ENCODE data around the gene CDH3.
"Not testable (repeated sequence)": the region's sequence is repeated elsewhere in the genome, so short reads cannot be mapped to it uniquely, and the experiment has no call there.

CDH3 gene

DNA sequence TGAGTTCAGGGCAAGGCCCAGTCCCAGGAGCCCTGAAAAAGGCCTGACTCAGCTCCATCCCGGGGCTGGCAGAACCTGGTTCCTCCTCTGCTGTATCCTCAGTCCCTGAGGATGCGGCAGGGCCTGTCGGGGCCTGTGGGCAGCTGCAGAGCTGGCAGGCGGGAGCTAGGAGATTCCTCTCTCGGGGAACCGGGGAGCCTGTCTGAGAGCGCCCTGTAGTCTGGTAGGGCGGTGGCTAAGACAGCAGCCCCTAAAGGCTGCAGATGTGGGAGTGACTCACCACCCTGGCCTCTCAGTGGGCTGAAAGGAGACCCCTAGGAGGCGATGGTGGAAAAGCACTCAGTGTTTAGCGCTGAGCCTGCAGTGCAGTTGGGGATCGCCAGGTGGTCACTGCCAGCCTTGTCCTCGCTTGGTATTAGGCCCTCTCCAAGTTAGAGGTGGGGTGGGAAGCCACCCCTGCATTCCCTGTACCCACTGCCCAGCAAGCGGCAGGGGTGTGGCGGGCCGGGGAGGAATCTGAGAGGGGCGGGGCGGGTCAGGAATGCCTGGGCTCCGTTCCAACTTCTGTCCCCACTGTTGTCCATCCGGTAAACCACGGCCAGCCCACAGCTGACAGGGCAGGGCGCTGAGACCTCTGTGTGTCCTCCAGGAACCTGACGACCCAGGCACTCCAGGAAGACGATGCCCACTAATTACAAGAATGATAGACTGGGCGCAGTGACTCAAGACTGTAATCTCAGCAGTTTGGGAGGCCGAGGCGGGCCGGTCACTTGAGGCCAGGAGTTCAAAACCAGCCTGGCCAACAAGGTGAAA, 62.4 kb downstream of the CDH3 start:
- DNase-seq: peak; percentile 28

DNA sequence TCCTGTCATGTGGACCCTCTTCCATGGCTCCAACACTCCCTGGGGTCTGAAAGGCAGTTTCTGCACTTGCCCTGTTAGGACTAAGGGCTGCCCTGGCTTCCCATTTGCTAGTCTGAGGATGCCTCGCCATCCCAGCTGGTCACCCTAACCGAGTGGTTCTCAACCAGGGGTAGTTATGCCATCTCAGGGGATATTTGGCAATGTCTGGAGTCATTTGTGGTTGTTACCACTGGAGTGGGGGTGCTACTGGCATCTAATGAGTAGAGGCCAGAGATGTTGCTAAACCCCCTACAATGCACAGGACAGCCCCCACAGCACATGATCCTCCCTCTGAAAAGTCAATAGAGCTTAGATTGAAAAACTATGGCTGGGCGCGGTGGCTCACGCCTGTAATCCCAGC, 65.1 kb downstream of the CDH3 start:
- DNase-seq: no peak

DNA sequence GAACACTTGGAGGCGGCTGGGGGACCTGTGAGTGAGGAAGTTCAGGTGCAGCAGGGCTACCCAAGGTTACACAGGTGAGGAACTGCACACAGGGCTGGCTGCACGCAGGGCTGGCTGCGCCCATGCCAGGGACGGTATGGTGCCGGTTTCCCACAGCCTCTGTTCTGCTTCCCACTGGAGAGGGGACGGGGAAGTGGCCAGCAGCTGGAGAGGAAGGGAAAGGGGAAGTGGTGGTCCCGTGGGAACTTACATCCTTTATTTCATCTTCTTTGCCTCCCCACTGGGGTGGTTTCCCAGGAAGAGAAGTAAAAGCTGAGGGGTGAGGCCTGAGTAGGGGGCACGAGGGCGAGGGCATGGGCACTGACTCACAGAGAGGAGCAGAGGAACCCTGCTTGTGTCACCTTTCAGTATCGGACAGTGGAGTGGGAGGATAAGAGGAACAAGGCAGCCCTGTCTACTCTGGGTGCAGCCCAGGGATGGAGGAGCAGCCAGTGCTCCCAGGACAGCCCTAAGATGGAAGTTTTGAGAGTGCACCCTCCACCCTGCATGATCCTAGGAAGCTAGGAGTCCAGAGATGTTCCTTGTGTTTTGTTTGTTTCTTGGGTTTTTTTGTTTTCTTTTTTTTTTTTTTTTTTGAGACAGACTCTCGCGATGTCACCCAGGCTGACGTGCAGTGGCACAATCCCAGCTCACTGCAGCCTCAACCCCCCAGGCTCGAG, 66.5 kb downstream of the CDH3 start:
- DNase-seq: no peak

DNA sequence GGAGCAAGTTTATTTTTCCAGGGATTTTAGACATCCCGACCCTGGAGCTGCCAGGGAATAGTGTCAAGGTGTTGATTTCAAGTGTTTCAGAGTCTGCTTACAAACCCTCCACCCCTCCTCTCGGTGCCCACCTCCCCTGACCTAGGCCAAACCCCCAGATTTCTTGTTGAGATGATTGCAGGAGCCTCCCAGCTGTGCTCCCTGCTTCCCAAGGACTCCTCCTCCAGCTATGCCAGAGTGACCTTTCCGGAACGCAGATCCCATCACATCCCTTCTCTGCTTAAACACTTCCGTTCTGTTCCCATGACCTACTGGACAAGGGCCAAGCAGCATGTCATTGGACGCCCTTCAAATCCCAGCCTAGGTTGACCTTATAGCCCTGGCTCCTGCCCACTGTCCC, 68.3 kb downstream of the CDH3 start:
- DNase-seq: no peak

DNA sequence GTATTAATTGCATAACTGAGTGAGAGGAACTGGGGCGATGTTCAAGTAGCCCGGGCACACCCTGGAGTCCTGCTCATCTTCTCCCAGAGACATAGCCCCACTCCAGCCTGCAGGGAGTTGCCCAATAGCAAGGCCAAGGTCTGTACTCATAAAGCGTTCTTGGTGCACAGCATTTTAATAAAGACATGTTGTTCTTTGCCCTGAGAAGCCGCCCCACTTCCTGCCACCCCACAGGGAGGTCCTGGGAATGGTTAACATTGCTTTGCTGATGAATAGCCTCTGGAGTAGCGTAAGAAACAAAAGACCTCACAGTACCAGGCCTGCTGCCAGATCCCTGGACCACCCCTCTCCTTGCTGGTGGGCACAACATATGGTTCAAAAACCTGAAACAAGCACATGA, 70.4 kb downstream of the CDH3 start:
- DNase-seq: no peak

DNA sequence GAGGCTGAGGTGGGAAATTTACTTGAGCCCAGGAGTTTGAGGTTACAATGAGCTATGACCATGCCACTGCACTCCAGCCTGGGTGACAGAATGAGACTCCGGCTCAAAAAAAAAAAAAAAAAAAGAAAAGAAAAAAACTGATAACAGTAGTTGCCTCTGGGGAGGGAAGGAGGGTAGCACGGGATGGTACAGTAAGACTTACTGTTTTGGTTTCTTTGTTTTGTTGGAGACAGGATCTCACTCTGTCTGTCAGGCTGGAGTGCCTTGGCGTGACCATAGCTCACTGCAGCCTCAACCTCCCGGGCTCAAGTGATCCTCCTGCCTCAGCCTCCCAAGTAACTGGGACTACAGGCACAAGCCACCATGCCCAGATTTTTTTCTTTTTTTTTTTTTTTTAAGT, 71.4 kb downstream of the CDH3 start:
- DNase-seq: not testable (repeated sequence)

DNA sequence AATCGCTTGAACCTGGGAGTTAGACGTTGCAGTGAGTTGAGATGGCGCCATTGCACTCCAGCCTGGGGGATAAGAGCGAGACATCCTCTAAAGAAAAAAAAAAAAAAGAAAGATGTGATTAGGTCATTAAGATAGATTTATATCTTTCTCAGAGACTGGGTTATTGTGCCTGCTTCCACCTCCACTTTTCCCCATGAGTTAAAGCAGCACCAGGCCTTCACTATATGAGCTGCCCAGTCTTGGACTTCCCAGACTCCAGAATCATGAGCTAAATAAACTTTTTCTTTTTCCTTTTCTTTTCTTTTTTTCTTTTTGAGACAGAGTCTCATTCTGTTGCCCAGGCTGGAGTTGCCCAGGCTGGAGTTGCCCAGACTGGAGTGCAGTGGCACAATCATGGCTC, 72.6 kb downstream of the CDH3 start:
- DNase-seq: no peak

DNA sequence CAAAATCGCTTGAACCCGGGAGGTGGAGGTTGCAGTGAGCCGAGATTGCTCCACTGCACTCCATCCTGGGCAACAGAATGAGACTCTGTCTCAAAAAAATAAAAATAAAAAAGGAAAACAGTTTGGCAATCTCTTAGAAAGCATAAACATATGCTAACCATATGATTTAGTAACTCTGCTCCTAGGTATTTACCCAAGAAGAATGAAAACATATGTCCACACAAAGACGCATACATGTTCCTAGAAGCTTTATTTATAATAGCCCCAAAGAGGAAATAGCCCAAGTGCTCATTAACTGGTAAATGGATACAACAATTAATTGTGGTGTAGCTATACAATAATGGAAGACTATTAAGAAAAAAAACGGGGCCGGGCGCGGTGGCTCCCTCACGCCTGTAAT, 73.5 kb downstream of the CDH3 start:
- no peak for DNase-seq

DNA sequence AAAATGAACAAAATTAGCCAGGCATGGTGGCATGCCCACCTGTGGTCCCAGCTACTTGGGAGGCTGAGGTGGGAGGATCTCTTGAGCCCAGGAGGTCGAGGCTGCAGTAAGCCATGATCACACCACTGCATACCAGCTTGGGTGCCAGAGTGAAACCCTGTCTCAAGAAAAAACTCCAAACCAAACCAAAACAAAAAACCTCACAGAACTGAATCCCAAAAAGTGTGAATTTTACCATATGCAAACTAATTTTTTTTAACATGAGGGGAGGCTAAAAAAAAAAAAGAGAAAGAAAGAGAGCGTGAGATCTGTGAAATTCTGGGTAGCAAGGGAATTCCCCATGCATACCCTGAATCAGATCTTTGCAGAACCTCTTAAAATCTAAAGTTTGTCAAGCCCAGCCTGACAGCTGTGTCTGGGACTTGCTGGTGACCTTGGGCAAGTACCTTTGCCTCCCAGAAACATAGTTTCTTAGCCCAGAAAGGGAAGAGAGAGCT, 74.9 kb downstream of the CDH3 start:
- no peak for DNase-seq

DNA sequence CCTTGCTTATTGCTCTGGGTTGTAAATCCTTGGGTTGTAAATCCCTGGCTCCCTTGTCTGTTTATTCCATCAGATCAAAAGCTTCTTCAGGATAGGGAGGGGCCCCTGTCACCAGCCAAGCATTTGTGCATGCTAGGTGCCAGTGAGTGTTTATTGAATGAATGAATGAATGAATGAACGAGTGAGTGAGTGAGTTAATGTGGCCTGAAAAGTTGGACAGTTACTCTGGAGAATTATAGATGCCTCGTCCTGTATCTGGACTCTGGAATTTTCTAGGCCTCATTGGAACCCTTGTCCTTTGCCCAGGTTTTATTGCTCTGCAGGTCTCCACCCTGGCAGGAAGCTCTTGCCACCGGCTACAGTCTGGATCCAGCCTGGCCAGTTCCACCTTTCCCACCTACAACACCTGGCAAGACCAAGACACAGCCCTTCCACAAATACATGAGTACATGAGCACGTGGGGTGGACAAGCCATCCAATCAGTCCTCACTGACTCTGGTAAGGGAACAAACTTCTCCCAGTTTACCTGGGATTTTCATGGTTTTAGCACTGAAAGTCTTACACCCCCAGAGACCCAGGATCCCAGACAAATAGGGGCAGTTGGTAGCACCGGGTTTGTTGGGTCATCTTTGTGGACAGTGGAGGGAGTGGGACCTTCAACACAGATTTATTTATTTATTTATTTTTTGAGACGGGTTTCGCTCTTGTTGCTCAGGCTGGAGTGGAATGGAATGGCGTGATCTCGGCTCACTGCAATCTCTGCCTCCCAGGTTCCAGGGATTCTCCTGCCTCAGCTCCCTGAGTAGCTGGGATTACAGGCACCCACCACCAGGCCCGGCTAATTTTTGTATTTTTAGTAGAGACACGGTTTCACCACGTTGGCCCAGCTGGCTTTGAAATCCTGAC, 77.3 kb downstream of the CDH3 start:
- no peak for DNase-seq

DNA sequence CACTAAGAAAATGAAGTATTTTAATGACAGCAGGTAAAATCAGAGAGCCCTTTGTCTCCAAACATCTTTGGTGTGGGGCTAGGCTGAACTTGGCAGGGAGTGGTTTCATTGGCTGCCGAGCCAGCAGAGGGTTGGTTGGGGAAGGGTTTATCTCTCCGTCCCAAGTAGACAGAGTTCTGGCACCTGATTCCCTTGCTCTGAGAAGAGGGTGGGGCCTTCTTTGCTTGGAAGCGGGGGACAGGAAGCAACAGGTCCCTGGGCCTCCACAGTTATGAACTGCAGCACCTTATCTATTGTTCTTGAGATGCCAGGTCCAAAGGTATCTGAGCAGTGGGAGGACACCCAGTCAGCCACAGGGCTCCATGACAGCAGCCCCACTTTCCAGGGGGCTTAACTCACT, 79.7 kb downstream of the CDH3 start:
- DNase-seq: no peak

DNA sequence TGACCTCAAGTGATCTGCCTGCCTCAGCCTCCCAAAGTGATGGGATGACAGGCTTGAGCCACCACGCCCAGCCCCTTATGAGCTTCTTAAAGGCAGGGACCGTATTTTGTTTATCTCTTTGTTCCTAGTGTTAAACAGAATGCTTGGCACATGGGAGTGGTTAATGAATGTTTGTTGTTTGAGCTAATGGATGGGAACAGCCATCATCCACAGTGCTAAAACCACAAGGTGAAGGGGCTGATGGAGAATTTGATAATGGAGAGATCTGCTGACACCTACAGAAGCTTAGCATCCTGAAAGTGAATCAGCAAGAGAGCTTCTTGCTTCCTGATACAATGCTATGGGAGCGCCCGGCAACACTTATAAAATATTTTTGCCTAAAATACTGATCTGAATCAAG, 83.4 kb downstream of the CDH3 start:
- no peak for DNase-seq

DNA sequence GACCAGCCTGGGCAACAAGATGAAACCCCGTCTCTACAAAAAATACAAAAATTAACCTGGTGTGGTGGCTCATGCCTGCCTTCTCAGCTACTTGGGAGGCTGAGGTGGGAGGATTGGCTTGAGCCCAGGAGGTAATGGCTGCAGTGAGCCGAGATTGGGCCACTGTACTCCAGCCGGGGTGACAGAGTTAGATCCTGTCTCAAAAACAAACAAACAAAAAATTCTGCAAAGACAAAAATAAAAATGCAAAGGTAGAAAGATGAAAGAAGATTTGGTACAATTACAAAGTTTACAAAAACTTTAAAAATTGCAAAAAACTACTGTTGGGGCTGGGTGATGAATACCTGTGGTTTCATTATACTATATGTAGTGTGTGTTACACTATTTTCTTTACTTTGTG, 86.5 kb downstream of the CDH3 start:
- no peak for DNase-seq

DNA sequence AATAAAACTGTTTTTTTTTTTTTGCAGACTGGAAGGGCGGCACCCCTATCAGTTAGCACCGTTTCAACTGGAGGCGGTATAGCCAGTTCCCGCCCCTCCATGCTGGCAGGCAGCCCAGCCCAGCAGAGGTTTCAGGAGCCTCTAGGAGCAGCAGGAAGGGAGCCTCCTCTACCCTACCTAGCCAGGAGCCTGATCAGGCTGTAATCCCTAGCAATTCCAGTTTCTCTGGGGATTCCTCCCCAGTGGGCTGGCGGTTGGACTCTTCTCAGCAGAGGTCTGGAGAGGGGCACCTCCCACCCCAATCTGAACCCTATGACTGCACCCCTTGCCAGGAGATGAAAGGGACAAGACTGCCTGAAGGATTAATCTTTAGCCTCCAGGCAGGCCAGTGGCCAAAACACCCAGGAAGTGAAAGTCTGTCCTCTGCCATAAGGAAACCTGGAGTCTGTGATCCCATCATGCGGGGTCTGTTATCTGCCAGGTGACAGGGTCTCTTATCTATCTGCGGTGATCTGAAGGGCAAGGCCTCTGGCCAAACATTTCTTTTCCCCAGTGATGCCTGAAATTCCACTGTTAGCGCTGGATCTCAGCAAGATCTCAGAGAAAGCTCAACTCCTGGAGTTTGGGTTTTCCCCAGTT, 87.1 kb downstream of the CDH3 start:
- DNase-seq: peak; percentile 23

DNA sequence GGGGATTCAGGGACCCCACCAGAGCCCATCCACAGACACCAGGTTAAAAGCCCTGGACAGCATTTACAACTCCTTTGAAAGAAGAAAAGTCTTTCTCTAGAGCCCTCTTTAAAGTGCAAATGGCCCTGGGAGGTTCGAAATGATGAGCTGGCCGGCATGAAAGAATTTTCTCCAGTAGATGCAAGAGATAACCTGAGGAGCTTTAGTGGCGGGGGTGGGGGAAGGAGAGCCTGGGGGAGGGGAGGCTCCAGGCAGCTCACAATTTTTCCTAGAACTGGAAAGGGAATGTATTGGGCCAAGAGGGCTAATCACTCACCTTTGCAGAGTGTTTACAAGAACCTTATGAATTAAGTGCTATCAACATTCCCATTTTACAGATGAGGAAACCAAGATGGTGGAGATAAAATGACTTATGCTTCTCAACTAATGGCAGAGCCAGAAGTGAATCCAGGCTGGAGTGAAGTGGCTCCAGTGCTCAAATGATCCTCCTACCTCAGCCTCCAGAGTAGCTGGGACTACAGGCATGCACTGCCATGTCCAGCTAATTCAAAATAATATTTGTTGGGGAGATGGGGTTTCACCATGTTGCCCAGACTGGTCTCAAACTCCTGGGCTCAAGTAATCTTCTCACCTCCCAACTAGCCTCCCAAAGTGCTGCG, 87.8 kb downstream of the CDH3 start:
- DNase-seq: no peak

DNA sequence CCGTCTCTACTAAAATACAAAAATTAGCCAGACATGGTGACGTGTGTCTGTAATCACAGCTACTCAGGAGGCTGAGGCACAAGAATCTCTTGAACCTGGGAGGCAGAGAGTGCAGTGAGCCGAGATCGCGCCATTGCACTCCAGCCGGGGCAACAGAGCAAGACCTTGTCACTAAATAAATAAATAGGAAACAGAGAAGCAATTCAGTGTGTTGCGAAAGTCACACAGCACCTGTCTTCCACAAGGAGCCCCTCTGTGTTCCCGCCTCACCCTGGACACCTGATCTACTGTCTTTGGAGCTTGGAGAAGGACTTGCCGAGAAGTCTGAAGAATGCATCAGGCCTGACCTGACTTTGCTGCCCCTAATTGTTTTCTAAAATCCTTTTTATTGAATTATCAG, 88.5 kb downstream of the CDH3 start:
- no peak for DNase-seq

DNA sequence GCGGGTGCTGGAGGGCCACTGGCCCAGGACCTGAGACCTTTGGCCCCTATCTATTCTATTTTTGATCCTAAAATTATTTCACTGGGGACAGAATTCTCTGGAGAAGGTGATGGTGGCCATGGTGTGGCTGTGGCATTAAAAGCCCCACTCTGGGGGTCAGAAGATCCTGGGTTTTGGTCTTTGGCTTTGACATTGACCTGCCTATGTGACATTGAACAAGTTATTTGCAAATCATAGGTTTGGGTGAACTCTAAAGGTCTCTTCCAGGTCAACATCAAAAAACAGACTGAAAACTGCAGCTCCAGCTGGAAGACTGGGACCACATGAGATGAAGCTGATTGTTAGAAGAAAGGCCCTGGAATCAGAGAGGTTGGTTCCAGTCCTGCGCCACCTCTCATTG, 89.7 kb downstream of the CDH3 start:
- DNase-seq: no peak

DNA sequence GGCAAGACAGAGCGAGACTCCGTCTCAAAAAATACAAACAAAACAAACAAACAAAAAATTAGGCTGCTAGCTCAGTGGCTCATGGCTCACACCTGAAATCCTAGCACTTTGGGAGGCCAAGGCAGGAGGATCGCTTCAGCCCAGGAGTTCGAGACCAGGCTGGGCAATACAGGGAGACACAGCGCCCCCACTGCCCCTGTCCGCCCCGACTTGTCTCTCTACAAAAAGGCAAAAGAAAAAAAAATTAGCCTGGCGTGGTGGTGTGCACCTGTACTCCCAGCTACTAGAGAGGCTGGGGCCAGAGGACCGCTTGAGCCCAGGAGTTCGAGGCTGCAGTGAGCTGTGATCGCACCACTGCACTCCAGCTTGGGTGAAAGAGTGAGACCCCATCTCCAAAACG, 91.5 kb downstream of the CDH3 start:
- no peak for DNase-seq

DNA sequence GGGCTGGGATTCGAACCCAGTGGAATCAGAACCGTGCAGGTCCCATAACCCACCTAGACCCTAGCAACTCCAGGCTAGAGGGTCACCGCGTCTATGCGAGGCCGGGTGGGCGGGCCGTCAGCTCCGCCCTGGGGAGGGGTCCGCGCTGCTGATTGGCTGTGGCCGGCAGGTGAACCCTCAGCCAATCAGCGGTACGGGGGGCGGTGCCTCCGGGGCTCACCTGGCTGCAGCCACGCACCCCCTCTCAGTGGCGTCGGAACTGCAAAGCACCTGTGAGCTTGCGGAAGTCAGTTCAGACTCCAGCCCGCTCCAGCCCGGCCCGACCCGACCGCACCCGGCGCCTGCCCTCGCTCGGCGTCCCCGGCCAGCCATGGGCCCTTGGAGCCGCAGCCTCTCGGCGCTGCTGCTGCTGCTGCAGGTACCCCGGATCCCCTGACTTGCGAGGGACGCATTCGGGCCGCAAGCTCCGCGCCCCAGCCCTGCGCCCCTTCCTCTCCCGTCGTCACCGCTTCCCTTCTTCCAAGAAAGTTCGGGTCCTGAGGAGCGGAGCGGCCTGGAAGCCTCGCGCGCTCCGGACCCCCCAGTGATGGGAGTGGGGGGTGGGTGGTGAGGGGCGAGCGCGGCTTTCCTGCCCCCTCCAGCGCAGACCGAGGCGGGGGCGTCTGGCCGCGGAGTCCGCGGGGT, 92.1 kb downstream of the CDH3 start, which contains the start of gene CDH1:
TSS of gene CDH1 (plus strand) at position 247 of the 684 bp plus-strand sequence. CDS start at position 371, 124 bp downstream.
- DNase-seq: peak; percentile 85

DNA sequence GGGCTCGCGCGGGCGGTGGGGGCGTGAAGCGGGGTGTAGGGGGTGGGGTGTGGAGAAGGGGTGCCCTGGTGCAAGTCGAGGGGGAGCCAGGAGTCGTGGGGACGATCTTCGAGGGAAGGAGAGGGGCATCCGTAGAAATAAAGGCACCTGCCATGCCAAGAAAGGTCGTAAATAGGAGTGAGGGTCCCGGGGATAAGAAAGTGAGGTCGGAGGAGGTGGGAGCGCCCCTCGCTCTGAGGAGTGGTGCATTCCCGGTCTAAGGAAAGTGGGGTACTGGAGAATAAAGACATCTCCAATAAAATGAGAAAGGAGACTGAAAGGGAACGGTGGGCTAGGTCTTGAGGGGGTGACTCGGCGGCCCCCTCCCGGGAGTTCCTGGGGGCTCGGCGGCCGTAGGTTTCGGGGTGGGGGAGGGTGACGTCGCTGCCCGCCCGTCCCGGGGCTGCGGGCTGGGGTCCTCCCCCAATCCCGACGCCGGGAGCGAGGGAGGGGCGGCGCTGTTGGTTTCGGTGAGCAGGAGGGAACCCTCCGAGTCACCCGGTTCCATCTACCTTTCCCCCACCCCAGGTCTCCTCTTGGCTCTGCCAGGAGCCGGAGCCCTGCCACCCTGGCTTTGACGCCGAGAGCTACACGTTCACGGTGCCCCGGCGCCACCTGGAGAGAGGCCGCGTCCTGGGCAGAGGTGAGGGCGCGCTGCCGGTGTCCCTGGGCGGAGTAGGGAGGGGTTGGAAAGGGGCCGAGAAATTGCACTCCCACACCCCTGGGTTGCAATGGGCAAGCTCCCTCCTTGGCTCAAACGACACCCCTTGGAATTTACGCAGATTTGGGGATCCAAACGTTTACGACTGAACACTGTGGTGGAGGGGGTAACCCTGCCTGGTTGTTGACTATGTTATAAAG, 92.9 kb downstream of the CDH3 start:
- DNase-seq: peak; percentile 33

Data from NCI-H1105 (cell line).